HCT116 (cell line): ENCODE data around the gene MTFR2. TPM values are rescaled to one million over a fixed set of nuclear protein-coding genes. Genes with fewer than 3 reads are reported as not detected.

Source experiments
- ATAC-seq: fragments of 200-7000 bp; cut with Tn5 transposase; 2 replicates; pipeline ENCODE4 v1.9.1; 2020; ENCODE audit warnings: mild to moderate bottlenecking, moderate library complexity
- BruUV-seq: library from RNA; stranded (reverse); fragments of 400-500 nt; replicated peaks from 2 replicates; lab custom pipeline; 2021; lab: Mats Ljungman, UMichigan
- CTCF ChIA-PET: fragments of 300-600 bp; sonication (Branson Sonifier 250); formaldehyde crosslinking; loops from one replicate; lab custom pipeline; 2021; ENCODE audit warnings: antibody characterized with exemption; lab: Charles Lee
- POLR2A ChIA-PET: fragments of 300-600, 350-600 bp; sonication (Branson Sonifier 250); formaldehyde crosslinking; loops from one replicate; lab custom pipeline; 2021; ENCODE audit warnings: antibody characterized with exemption; lab: Charles Lee
- RAD21 ChIA-PET, 2 experiments: fragments of 300-600 bp; sonication (Branson Sonifier 250); formaldehyde crosslinking; loops; one replicate each; lab custom pipeline; 2023; ENCODE audit warnings: low total read pairs in 2 of 2; ENCODE audit not compliant: uncharacterized antibody in 2 of 2, unreplicated experiment in 2 of 2, low non-redundant PET in 1 of 2; lab: Charles Lee
- DNase-seq: peaks from one replicate; pipeline ENCODE4 v3.0.0-alpha.2; 2010; ENCODE audit warnings: low read depth, low spot score
- H2AFZ ChIP-seq: fragments of 200-600 bp; shearing (Covaris generic), sonication (generic); 2 replicates; pipeline ENCODE4 v1.6.1; 2017; ENCODE audit warnings: low read depth, mixed run types, mixed read lengths, antibody characterized with exemption, low read length; ENCODE audit not compliant: poor library complexity, severe bottlenecking
- H3K27ac ChIP-seq: 2 replicates; pipeline ENCODE4 v1.5.1; 2012; ENCODE audit warnings: low read depth, low read length
- H3K27me3 ChIP-seq: fragments of 200-600 bp; sonication (generic); 2 replicates; pipeline ENCODE4 v1.6.1; 2016; ENCODE audit warnings: mixed run types, low read length, mixed read lengths; ENCODE audit not compliant: insufficient read depth
- H3K36me3 ChIP-seq, 2 experiments: fragments of 200-500 bp in 1 of 2; fragments of 200-600 bp in 1 of 2; sonication (Bioruptor generic) in 1 of 2; sonication (generic) in 1 of 2; 2 replicates each; pipeline versions ENCODE4 v1.5.1 to v1.6.1; 2014 to 2016; ENCODE audit warnings: low read length in 2 of 2, inconsistent platforms in 1 of 2, mixed read lengths in 1 of 2, mixed run types in 1 of 2; ENCODE audit not compliant: insufficient read depth in 2 of 2, control insufficient read depth in 1 of 2
- H3K4me1 ChIP-seq, 2 experiments: fragments of 200-600 bp in 1 of 2; sonication (generic) in 1 of 2; 2 replicates each; pipeline versions ENCODE4 v1.5.1 to v1.6.1; 2012 to 2017; ENCODE audit warnings: low read length in 2 of 2, inconsistent platforms in 1 of 2, mild to moderate bottlenecking in 1 of 2, mixed read lengths in 1 of 2, mixed run types in 1 of 2, moderate library complexity in 1 of 2; ENCODE audit not compliant: insufficient read depth in 2 of 2, control insufficient read depth in 1 of 2
- H3K4me2 ChIP-seq: fragments of 200-600 bp; sonication (generic); 2 replicates; pipeline ENCODE4 v1.6.1; 2017; ENCODE audit warnings: mixed run types, low read length, mixed read lengths
- H3K4me3 ChIP-seq, 2 experiments: fragments of 200-600 bp in 1 of 2; sonication (generic) in 1 of 2; replicated peaks in 1 of 2; 2 replicates each; pipeline ENCODE4 v1.5.1; 2011 to 2016; ENCODE audit warnings: low read length in 2 of 2, control low read depth in 1 of 2, low read depth in 1 of 2, mild to moderate bottlenecking in 1 of 2, mixed read lengths in 1 of 2, mixed run types in 1 of 2
- H3K79me2 ChIP-seq: fragments of 200-600 bp; sonication (generic); 2 replicates; pipeline ENCODE4 v1.6.1; 2017; ENCODE audit warnings: mild to moderate bottlenecking, mixed run types, low read length, moderate library complexity, mixed read lengths; ENCODE audit not compliant: insufficient read depth
- H3K9ac ChIP-seq: fragments of 200-600 bp; sonication (generic); 2 replicates; pipeline ENCODE4 v1.6.1; 2016; ENCODE audit warnings: low read length, mixed read lengths
- H3K9me2 ChIP-seq: fragments of 200-600 bp; sonication (generic), shearing (Covaris generic); 2 replicates; pipeline ENCODE4 v1.6.1; 2017; ENCODE audit warnings: mixed run types, mild to moderate bottlenecking, moderate library complexity; ENCODE audit not compliant: insufficient read depth
- H3K9me3 ChIP-seq, 2 experiments: fragments of 200-500 bp in 1 of 2; fragments of 200-600 bp in 1 of 2; sonication (Bioruptor generic) in 1 of 2; sonication (generic) in 1 of 2; 2 replicates each; pipeline ENCODE4 v1.6.1; 2014 to 2017; ENCODE audit warnings: low read length in 2 of 2, mixed read lengths in 2 of 2, inconsistent platforms in 1 of 2, low read depth in 1 of 2, mild to moderate bottlenecking in 1 of 2, mixed run types in 1 of 2, moderate library complexity in 1 of 2; ENCODE audit not compliant: control insufficient read depth in 1 of 2, insufficient read depth in 1 of 2
- H4K20me1 ChIP-seq: fragments of 200-600 bp; sonication (generic), shearing (Covaris generic); 2 replicates; pipeline ENCODE4 v1.6.1; 2017; ENCODE audit warnings: mixed run types, mild to moderate bottlenecking, moderate library complexity; ENCODE audit not compliant: insufficient read depth
- CBX3 ChIP-seq: IDR thresholded peaks from 2 replicates; pipeline ENCODE4 v1.6.1; 2012; ENCODE audit warnings: low read depth
- EGR1 ChIP-seq: IDR thresholded peaks from 2 replicates; pipeline ENCODE4 v1.6.1; 2012; ENCODE audit warnings: low read depth
- ELF1 ChIP-seq: IDR thresholded peaks from 2 replicates; pipeline ENCODE4 v1.6.1; 2012; ENCODE audit warnings: low read depth, borderline replicate concordance
- POLR2AphosphoS5 ChIP-seq: IDR thresholded peaks from 2 replicates; pipeline ENCODE4 v1.6.1; 2011; ENCODE audit warnings: mild to moderate bottlenecking, low read depth, low read length, moderate library complexity
- SP1 ChIP-seq: IDR thresholded peaks from 2 replicates; pipeline ENCODE4 v1.6.1; 2012; ENCODE audit warnings: low read depth
- TCF7L2 ChIP-seq: IDR thresholded peaks from 2 replicates; pipeline ENCODE4 v1.7.0; 2011; ENCODE audit warnings: borderline replicate concordance, inconsistent platforms; ENCODE audit not compliant: insufficient read depth, insufficient read length; ENCODE audit errors: extremely low read depth
- ZFX ChIP-seq: fragments of 450-650 bp; IDR thresholded peaks from 2 replicates; pipeline ENCODE4 v1.6.1; 2017
- intact Hi-C: fragments of 100-400 bp; cut with micrococcal nuclease; formaldehyde crosslinking; loops from 2 replicates; pipeline ENCODE4 v1.10.0; 2022
- total RNA-seq: library from RNA; stranded (reverse); gene quantifications from one replicate; pipeline ENCODE4 v1.2.1, GENCODE V29; 2021; ENCODE audit not compliant: unreplicated experiment
- TF ChIP-seq, protein P1 (sequence below): IDR thresholded peaks from 2 replicates; pipeline ENCODE4 v1.6.1; 2012
- TF ChIP-seq, protein P2 (sequence below), 3 experiments: fragments of 200-600 bp in 1 of 3; sonication (generic) in 1 of 3; IDR thresholded peaks in 2 of 3; conservative IDR thresholded peaks in 1 of 3; 2 replicates each; pipeline ENCODE4 v1.5.1; 2012 to 2017; ENCODE audit warnings: low read depth in 2 of 3, low read length in 2 of 3, antibody characterized with exemption in 1 of 3, borderline replicate concordance in 1 of 3, control low read depth in 1 of 3, mild to moderate bottlenecking in 1 of 3, mixed read lengths in 1 of 3, mixed run types in 1 of 3, moderate library complexity in 1 of 3; ENCODE audit not compliant: insufficient read depth in 1 of 3

The MTFR2 gene
- total RNA-seq, 1 experiment from 2014 or later: 13.2 TPM

DNA sequence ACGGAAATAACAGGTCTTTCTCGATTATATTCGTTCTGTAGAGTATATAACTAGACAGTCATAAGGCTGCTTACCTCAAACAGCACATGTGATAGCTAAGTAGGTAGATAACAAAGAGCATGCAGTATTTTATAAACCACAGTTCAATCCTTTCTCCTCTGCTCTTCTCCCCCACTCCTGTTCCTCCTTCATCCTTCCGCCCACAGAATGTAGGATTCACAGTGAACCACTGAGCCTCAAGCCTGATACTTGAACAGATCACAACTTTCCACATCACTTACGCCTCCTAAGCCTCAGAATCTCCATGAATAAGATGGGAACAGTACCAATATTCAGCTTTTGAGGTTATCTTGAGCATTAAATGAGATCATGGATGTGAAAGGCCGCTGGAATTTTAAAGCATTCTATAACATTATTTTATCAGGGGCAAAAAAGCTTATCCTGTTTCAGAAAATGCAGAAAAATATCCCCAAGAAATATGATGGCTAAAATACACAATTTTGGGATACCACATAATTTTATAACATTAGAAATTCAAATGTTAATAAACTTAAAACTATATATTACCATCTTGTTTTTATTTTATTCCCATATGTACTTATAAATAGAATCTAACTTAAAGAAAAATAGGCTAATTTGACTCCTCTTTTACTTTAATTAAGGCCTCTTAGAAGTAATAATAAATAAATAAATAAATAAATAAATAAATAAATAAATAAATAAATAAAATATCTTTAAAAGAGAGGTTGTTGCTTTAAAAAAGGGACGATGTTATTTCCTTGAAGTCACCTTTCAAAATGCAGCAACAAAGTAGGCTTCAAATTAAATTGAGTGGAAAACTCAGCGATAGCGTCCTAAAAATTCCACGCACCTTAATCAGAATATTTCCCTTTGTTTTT lies 33.4 kb downstream of the MTFR2 start:
- Histone ChIP-seq H3K27me3 (no peaks in the 10 kb centered on the region), H4K20me1 (no peaks in the 10 kb centered on the region), H2AFZ (no peak overlapping the region), H3K9ac (no peak overlapping the region), H3K9me3 (no peaks in the 10 kb centered on the region), H3K36me3 (no peaks in the 10 kb centered on the region), H3K79me2 (no peaks in the 10 kb centered on the region), H3K4me3 (no peak overlapping the region), H3K27ac (no peak overlapping the region), H3K4me1 (no peaks in the 10 kb centered on the region), H3K4me2 (no peak overlapping the region), H3K9me2 (no peaks in the 10 kb centered on the region)
- ATAC-seq (no peak), DNase-seq (no peak)
- intact Hi-C loops: no loop called here
- ChIA-PET RAD21 (no interaction called here), POLR2A (no interaction called here), CTCF (no interaction called here)
- TF ChIP-seq TCF7L2 (no peak), ZFX (no peak), CBX3 (no peak), ELF1 (no peak), SP1 (no peak), POLR2AphosphoS5 (no peak), EGR1 (no peak)
- TF ChIP-seq, protein P1, sequence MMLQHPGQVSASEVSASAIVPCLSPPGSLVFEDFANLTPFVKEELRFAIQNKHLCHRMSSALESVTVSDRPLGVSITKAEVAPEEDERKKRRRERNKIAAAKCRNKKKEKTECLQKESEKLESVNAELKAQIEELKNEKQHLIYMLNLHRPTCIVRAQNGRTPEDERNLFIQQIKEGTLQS: no peak
- TF ChIP-seq, protein P2, sequence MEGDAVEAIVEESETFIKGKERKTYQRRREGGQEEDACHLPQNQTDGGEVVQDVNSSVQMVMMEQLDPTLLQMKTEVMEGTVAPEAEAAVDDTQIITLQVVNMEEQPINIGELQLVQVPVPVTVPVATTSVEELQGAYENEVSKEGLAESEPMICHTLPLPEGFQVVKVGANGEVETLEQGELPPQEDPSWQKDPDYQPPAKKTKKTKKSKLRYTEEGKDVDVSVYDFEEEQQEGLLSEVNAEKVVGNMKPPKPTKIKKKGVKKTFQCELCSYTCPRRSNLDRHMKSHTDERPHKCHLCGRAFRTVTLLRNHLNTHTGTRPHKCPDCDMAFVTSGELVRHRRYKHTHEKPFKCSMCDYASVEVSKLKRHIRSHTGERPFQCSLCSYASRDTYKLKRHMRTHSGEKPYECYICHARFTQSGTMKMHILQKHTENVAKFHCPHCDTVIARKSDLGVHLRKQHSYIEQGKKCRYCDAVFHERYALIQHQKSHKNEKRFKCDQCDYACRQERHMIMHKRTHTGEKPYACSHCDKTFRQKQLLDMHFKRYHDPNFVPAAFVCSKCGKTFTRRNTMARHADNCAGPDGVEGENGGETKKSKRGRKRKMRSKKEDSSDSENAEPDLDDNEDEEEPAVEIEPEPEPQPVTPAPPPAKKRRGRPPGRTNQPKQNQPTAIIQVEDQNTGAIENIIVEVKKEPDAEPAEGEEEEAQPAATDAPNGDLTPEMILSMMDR (IDR thresholded peaks at IDR 0.05 in 2 of 3, conservative IDR thresholded peaks at IDR 0.05 in 1 of 3; ENCODE audit: borderline replicate concordance in 1 of 3, insufficient read depth in 1 of 3, low read depth in 2 of 3, low read length in 2 of 3): no peak
- no TSS peak for BruUV-seq
